HG02623 (cell line): ENCODE measurements around the gene ODAPH.
"Not testable (repeated sequence)": the region's sequence is repeated elsewhere in the genome, so short reads cannot be mapped to it uniquely, and the experiment has no call there.

ENCODE experiments used
- ATAC-seq: cut with Tn5 transposase; IDR thresholded peaks from one replicate; pipeline ENCODE4 v1.9.1; 2021; ENCODE audit warnings: moderate library complexity; ENCODE audit not compliant: unreplicated experiment

Gene ODAPH

DNA sequence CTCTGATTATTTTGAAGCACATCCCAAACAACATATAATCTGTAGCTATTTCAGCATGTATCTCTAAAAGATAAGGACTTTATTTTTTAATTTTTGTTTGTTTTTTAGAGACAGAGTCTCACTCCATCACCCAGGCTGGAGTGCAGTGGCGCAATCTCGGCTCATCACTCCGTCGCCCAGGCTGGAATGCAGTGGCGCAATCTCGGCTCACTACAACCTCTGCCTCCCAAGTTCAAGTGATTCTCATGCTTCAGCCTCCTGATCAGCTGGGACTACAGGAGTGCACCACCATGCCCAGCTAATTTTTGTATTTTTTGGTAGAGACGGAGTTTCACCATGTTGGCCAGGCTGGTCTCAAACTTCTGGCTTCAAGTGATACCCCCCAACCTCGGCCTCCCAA lies 11.6 kb upstream of the ODAPH start:
- not testable (repeated sequence) for ATAC-seq

DNA sequence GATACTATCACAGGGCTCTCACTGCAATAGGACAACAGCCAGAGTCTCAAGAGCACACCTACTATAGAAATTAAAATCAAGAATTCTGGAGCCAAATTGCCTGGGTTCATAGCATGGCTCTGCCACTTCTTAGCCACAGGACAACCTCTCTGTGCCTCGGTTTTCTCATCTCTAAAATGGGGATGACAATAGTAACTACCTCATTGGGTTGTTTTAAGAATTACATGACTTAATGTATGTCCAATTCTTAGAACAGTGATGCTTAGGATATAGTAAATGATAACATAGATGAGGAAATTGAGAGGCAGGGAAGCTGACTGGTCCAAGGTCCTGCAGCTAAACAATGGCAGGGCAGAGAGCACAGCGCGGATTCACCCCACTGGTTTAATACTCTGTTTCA lies 11.0 kb upstream of the ODAPH start:
- ATAC-seq, result no peak

DNA sequence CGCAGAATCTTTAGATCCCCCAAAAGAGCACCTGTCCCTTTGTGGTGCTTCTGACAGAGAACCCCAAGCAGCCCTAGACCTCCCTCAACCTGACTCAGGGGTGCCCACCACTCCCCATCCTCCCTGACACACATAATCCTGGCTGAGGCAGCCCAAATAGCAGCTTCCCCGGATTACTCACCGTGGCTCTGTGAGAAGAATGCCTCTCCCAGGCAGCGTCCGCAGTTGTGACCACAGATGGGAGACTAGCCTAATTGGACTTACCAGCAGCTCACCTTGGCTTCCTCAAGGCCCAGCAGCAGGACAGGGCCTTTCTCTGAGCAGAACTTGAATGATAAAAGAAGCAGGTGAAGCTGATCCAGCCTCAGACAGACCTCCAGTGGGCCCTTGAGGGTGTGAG lies 10.3 kb upstream of the ODAPH start:
- no peak for ATAC-seq

DNA sequence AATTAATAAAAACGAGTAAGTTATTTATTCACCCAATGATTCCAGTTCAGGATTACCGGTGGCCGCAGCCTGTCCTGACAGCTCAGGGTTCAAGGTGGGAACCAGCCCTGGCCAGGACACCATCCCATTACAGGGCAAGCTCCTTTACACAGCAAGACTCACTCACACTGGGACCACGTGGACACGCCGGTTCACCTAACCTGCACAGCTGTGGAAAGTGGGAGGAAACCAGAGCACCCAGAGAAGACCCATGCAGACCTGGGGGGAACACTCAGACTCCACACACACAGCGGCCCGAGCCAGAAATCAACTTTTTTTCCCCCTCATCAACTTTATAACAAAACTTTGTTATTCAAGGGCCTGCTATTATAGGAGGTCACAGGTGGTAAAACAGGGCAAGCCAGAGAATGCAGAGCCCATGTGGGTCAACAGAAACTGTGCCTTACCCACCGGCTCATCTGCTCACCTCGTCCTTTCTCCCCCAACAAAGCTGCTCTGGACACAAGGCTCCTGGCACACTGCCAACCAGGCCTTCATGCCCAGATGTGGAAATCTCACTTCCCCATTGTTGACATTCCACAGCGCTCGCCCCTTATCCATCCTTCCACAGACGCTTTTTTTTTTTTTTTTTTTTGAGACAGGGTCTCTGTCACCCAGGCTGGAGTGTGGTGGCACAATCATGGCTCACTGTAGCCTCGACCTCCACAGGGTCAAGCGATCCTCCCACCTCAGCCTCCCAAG lies 8.0 kb upstream of the ODAPH start:
- ATAC-seq, result no peak

- ATAC-seq, result no peak
These were observed 6.8 kb upstream of the ODAPH start for GRCh38 chr4:75549019-75549418.

GRCh38 chr4:75552452-75552851 lies 3.4 kb upstream of the ODAPH start:
- ATAC-seq, result no peak

DNA sequence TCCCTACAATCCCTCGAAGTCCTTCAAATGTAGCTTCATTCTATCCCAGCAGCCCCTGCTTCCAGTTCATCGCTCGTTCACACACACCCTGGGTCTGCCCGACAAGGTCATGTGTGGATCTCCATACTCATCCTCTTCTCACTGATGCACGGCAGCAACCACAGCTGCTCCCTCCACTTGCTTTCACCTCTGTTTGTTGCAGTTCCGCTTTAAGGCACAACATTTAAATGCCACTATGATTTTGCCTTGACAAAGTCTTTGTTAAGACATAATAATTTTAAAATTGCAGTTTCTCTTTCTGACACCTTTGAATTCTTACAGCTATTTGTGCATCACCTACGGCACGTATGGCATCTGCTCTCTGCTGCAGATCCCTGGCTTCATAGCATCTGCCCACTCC lies 1.8 kb downstream of the ODAPH start:
- no peak for ATAC-seq

GRCh38 chr4:75561789-75562188 lies 5.9 kb downstream of the ODAPH start:
- no peak for ATAC-seq

DNA sequence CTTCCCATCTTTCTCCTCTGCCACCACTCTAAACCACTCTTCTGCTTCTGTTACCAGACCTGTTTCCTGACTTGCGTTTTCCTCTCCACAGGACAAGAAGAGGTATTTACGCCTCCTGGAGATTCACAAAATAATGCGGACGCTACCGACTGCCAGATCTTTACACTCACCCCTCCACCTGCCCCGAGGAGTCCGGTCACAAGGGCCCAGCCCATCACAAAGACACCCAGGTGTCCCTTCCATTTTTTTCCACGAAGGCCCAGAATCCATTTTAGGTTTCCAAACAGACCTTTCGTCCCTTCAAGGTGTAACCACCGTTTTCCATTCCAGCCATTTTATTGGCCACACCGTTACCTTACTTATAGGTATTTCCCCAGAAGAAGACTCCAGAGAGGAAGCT lies 8.2 kb downstream of the ODAPH start:
- ATAC-seq, result no peak

- no peak for ATAC-seq
These were observed 9.6 kb downstream of the ODAPH start for GRCh38 chr4:75565481-75565880.

GRCh38 chr4:75566911-75567310 lies 11.0 kb downstream of the ODAPH start:
- ATAC-seq, result no peak

GRCh38 chr4:75567725-75568124 lies 11.9 kb downstream of the ODAPH start:
- ATAC-seq, result no peak

DNA sequence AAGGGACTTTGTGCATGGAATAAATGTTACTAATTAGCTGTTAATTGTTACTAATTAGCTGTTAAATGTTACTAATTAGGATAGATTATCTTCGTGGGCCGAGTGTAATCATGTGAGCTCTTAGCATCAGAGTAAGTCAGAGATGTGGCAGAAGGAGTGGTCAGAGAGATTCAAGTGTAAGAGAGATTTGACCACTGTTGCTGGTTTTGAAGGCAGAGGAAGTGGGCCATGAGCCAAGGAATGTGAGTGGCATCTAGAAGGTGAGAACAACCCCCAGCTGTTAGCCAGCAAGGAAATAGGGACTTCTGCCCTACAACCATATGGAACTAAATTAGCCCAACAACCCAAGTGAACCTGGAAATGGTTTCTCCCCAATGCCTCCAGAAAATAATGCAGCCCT lies 28.2 kb downstream of the ODAPH start:
- no peak for ATAC-seq

- ATAC-seq, result no peak
These were observed 37.5 kb downstream of the ODAPH start for GRCh38 chr4:75593393-75593792.

DNA sequence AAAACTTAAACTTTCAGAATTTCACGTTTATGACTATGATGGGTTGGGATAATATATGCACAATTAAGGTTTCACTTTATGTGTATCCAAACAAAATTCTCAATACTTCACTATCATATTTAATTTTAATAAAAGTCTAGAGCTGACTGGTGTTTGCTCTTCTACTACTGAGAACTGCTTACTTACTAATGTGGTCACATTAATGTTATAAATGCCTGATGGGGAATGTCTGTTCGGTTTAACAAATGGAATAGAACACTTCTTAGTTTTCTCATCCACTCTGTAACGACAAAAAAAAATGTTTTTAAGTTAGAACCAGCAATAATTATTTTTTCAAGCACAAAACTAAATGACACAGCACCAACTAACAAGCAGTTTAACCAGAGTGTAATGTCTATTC lies 40.2 kb downstream of the ODAPH start:
- ATAC-seq, result no peak

GRCh38 chr4:75598390-75598789 lies 42.5 kb downstream of the ODAPH start:
- ATAC-seq, result no peak

DNA sequence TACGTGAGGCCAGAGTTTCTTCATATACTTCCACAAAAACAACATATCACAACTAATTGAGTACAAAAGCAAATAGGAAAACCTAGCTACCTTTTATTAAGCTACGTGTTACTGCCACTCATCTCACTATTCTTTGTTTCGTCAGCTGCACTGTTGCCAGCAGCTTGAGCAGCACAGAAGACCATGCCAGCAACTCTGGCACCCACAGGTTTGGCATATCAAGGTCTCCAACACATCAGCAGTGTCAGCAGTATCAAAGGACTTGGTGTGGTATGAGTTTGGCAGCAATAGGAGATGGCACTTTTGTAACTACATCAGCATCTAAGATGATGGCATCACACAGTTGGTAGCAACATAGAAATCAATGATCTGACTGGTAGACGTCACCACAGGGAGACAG lies 43.8 kb downstream of the ODAPH start:
- no peak for ATAC-seq

DNA sequence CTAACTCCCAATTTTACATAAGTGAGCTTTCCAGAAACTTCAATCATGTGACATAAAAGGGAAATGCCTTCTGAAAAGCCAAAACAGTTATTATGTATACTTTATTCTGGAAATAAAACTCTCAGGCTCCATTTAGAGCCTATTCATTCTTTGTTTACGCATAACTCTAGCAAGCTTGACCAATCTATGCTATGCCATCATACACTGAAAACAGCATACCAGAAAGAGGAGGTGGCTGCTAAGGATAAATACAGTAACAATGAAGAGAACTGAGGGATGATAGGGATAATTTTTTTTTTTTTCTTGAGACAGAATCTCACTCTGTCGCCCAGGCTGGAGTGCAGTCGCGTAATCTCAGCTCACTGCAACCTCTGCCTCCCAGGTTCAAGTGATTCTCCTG lies 50.1 kb downstream of the ODAPH start:
- no peak for ATAC-seq

DNA sequence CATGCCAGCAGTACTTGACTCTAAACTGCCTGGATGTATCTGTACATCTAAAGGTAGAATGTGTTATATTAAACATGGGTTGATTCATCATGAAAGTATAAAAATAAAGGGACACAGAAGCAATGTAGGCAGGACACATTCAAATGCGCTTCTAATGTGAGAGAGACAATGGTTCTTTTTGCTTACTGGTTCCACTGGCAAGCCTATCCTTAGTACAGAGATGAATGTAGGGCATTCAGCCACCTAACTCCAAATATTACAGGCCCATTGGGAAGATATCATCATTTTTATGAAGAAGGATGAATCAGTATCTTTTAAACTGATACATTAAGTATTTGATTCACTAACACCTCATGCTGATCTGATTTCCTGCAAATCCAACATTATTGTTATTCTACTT lies 56.4 kb downstream of the ODAPH start:
- ATAC-seq, result no peak
